ENCODE data around the gene OLFM3.

DNA sequence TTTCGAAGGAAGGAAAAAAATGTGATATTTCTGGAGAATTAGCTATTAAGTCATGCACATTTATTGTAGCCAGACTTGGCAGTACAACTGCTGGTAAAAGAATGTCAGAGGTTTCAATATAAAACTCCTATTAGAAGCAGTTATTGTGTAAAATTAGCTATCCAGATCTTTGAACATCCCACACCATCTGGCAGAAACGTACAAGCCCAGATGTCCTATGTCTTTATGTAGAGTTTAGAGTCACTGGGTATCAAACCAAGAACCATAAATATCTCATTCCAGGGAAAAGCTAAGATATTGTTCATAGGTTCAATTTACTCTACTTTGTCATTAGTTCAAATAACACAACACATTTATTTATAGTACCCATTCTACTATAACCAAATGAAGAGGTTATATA lies 31.4 kb downstream of the OLFM3 start:
- TF ChIP-seq EZH2 (IDR thresholded peaks at IDR 0.05; ENCODE audit: borderline replicate concordance, control insufficient read depth, low read depth, low read length) (no peak), RCOR1 (conservative IDR thresholded peaks at IDR 0.05; ENCODE audit: low read depth, low read length) (no peak), BHLHE40 (IDR thresholded peaks at IDR 0.05; ENCODE audit: borderline replicate concordance in 1 of 2, low read depth in 2 of 2, low read length in 1 of 2) (no peak), CHD4 (IDR thresholded peaks at IDR 0.05) (no peak), ZZZ3 (IDR thresholded peaks at IDR 0.05; ENCODE audit: control insufficient read depth, insufficient read length, low read depth) (no peak), RAD21 (IDR thresholded peaks at IDR 0.05; ENCODE audit: insufficient read depth, low read depth, low read length) (no peak), STAT3 (IDR thresholded peaks at IDR 0.05; ENCODE audit: low read depth, low read length) (no peak), JUND (IDR thresholded peaks at IDR 0.05; ENCODE audit: low read depth, low read length) (no peak)
- TF ChIP-seq, protein P1, sequence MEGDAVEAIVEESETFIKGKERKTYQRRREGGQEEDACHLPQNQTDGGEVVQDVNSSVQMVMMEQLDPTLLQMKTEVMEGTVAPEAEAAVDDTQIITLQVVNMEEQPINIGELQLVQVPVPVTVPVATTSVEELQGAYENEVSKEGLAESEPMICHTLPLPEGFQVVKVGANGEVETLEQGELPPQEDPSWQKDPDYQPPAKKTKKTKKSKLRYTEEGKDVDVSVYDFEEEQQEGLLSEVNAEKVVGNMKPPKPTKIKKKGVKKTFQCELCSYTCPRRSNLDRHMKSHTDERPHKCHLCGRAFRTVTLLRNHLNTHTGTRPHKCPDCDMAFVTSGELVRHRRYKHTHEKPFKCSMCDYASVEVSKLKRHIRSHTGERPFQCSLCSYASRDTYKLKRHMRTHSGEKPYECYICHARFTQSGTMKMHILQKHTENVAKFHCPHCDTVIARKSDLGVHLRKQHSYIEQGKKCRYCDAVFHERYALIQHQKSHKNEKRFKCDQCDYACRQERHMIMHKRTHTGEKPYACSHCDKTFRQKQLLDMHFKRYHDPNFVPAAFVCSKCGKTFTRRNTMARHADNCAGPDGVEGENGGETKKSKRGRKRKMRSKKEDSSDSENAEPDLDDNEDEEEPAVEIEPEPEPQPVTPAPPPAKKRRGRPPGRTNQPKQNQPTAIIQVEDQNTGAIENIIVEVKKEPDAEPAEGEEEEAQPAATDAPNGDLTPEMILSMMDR (IDR thresholded peaks at IDR 0.05 in 2 of 3, conservative IDR thresholded peaks at IDR 0.05 in 1 of 3; ENCODE audit: control insufficient read depth in 2 of 3, extremely low read depth in 1 of 3, insufficient read depth in 1 of 3, low read depth in 3 of 3, low read length in 3 of 3): no peak
- TF ChIP-seq, protein P2, sequence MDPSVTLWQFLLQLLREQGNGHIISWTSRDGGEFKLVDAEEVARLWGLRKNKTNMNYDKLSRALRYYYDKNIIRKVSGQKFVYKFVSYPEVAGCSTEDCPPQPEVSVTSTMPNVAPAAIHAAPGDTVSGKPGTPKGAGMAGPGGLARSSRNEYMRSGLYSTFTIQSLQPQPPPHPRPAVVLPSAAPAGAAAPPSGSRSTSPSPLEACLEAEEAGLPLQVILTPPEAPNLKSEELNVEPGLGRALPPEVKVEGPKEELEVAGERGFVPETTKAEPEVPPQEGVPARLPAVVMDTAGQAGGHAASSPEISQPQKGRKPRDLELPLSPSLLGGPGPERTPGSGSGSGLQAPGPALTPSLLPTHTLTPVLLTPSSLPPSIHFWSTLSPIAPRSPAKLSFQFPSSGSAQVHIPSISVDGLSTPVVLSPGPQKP (IDR thresholded peaks at IDR 0.05; ENCODE audit: low read depth, low read length): no peak
- TF ChIP-seq, protein P3, sequence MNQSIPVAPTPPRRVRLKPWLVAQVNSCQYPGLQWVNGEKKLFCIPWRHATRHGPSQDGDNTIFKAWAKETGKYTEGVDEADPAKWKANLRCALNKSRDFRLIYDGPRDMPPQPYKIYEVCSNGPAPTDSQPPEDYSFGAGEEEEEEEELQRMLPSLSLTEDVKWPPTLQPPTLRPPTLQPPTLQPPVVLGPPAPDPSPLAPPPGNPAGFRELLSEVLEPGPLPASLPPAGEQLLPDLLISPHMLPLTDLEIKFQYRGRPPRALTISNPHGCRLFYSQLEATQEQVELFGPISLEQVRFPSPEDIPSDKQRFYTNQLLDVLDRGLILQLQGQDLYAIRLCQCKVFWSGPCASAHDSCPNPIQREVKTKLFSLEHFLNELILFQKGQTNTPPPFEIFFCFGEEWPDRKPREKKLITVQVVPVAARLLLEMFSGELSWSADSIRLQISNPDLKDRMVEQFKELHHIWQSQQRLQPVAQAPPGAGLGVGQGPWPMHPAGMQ (IDR thresholded peaks at IDR 0.05; ENCODE audit: borderline replicate concordance): no peak
- TF ChIP-seq, protein P4, sequence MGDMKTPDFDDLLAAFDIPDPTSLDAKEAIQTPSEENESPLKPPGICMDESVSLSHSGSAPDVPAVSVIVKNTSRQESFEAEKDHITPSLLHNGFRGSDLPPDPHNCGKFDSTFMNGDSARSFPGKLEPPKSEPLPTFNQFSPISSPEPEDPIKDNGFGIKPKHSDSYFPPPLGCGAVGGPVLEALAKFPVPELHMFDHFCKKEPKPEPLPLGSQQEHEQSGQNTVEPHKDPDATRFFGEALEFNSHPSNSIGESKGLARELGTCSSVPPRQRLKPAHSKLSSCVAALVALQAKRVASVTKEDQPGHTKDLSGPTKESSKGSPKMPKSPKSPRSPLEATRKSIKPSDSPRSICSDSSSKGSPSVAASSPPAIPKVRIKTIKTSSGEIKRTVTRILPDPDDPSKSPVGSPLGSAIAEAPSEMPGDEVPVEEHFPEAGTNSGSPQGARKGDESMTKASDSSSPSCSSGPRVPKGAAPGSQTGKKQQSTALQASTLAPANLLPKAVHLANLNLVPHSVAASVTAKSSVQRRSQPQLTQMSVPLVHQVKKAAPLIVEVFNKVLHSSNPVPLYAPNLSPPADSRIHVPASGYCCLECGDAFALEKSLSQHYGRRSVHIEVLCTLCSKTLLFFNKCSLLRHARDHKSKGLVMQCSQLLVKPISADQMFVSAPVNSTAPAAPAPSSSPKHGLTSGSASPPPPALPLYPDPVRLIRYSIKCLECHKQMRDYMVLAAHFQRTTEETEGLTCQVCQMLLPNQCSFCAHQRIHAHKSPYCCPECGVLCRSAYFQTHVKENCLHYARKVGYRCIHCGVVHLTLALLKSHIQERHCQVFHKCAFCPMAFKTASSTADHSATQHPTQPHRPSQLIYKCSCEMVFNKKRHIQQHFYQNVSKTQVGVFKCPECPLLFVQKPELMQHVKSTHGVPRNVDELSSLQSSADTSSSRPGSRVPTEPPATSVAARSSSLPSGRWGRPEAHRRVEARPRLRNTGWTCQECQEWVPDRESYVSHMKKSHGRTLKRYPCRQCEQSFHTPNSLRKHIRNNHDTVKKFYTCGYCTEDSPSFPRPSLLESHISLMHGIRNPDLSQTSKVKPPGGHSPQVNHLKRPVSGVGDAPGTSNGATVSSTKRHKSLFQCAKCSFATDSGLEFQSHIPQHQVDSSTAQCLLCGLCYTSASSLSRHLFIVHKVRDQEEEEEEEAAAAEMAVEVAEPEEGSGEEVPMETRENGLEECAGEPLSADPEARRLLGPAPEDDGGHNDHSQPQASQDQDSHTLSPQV (IDR thresholded peaks at IDR 0.05): no peak
- TF ChIP-seq, protein P5, sequence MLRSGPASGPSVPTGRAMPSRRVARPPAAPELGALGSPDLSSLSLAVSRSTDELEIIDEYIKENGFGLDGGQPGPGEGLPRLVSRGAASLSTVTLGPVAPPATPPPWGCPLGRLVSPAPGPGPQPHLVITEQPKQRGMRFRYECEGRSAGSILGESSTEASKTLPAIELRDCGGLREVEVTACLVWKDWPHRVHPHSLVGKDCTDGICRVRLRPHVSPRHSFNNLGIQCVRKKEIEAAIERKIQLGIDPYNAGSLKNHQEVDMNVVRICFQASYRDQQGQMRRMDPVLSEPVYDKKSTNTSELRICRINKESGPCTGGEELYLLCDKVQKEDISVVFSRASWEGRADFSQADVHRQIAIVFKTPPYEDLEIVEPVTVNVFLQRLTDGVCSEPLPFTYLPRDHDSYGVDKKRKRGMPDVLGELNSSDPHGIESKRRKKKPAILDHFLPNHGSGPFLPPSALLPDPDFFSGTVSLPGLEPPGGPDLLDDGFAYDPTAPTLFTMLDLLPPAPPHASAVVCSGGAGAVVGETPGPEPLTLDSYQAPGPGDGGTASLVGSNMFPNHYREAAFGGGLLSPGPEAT (IDR thresholded peaks at IDR 0.05; ENCODE audit: low read depth): no peak
- TF ChIP-seq, protein P6, sequence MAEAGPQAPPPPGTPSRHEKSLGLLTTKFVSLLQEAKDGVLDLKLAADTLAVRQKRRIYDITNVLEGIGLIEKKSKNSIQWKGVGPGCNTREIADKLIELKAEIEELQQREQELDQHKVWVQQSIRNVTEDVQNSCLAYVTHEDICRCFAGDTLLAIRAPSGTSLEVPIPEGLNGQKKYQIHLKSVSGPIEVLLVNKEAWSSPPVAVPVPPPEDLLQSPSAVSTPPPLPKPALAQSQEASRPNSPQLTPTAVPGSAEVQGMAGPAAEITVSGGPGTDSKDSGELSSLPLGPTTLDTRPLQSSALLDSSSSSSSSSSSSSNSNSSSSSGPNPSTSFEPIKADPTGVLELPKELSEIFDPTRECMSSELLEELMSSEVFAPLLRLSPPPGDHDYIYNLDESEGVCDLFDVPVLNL (IDR thresholded peaks at IDR 0.05; ENCODE audit: low read depth, low read length): no peak

All from GM12878 (cell line).